NCI-H748 (cell line): ENCODE measurements around the gene NES.

Experiments
- DNase-seq: peaks from one replicate; lab custom pipeline; 2025; ENCODE audit not compliant: unreplicated experiment; lab: John Stamatoyannopoulos, UW

NES gene

DNA sequence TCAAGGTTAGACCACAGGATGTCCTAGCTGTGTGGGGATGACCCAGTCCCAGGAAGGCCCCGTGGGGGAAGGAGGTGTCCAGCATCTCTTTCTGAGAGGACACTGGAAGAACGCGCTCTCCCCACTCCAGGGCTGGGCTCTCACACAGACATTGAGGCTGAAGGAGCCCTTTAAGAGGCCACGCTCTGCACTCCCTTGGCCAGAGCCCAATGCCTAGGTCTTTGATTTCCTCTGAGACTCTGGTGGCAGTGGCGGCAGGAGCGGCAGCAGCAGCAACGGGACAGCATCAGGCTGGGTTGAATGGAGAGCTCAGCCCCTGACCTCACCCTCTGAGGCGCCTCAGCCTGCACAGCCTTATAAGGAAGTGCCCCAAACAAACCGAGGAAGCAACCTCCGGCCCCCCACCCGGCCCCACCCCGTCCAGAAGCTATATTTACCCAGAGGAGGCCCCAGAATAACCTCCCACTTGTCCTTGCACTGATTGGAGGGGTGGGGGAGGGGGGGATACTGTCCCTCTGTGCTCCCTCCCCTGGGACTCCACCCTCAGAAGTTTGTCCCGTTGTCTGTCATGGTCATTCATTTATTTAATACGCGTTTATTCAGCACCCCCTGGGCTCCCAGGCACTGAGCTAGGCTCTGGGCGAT, 12.3 kb downstream of the NES start:
- DNase-seq: no peak

DNA sequence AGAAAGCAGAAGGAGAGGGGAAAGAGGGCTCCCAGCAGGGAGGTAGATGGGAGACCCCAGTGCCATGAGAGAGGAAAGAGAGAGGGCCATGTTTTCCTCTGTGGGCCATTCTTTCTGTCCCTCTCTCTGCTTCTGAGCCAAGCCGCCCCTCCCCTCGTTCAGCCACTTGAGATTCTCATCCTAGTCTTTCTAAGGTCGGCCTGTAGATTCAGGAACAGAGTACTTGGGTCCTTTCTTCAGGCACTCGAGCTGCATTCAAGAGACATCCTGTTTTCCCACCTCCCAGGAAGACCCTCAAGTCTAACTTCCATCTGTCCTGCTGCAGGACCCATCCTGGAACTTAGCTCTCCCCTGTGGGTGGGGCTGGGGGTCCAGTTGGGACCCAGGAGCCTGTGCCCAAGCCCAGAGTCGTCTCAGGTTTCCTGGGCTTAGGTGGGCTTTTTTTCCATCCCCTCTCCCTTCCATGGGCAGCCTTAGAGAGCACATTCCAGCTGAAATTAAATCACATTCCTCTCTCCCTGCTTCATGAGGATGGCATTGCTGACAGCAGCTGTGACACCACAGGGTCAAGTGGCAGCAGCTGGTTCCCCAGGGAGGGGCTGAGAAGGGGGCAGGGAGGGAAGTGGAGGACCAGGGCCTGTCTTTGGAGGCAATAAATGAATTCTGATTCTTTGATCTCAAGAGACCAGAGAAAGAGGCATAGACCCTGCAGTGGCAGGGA, 13.0 kb downstream of the NES start:
- no peak for DNase-seq

DNA sequence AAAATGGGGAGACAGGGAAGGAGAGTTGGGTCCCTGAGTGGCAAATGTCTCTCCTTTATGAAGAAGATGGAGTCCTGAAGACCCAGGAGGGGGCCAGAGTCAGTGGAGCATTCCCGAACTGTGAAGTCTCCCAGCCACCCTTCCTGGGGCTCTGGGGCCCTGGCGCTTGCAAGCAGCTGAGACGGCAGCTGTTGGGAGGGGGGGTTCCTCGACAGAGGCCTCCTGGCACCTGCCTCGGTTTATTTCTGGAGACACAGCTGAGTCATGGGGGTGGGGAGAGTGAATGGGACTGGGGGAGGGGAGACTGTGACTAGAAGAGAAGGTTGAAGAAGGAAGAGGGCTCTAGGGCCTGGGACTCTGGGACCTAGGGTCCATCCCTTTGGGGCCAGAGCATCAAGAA, 14.0 kb downstream of the NES start:
- no peak for DNase-seq

DNA sequence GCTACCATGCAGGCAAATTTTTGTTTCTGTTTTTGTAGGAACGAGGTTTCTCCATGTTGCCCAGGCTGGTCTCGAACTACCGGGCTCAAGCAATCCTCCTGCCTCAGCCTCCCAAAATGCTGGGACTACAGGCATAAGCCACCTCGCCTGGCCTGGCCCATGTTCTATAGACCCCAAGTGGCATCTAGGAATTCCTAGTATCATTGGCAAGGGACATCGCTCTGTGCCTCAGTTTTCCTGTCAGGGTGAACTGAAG, 14.5 kb downstream of the NES start:
- no peak for DNase-seq

DNA sequence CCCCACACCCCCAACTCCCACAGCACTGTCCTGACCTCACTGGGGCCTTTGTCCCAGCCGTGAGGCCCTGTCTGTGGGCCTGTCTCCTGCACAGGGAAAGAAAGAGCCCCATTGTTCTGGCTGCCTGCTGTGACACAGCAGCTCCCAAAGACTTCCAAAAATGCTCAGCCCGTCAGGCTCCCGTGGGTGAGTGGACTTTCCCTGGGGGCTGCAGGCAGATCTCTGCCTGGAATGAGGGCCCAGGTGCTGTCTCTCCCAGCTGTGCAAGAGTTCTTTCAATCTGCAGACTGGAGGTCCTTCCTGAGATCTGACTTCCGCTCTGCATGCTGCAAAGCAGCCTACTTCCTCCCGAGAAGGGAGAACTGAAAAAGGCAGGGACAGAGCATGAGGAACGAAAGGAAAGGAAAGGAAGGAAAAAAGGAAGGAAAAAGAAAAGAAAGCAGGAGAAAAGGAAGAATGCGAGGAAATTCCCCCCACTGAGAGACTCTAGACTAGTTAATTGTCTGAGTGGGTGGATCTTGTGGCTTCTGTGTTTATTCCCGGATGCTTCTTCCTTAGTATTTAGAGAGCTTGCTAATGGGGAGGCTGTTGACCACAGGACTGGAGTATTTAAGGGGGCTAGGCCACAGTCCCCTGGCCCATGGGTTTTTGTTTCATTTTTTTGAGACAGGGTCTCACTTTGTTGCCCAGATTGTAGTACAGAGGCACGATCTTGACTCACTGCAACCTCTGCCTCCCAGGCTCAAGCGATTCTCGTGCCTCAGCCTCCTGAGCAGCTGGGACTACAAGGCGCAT, 15.0 kb downstream of the NES start:
- DNase-seq: no peak

GRCh38 chr1:156660752-156661112, 16.5 kb downstream of the NES start:
- DNase-seq: no peak

DNA sequence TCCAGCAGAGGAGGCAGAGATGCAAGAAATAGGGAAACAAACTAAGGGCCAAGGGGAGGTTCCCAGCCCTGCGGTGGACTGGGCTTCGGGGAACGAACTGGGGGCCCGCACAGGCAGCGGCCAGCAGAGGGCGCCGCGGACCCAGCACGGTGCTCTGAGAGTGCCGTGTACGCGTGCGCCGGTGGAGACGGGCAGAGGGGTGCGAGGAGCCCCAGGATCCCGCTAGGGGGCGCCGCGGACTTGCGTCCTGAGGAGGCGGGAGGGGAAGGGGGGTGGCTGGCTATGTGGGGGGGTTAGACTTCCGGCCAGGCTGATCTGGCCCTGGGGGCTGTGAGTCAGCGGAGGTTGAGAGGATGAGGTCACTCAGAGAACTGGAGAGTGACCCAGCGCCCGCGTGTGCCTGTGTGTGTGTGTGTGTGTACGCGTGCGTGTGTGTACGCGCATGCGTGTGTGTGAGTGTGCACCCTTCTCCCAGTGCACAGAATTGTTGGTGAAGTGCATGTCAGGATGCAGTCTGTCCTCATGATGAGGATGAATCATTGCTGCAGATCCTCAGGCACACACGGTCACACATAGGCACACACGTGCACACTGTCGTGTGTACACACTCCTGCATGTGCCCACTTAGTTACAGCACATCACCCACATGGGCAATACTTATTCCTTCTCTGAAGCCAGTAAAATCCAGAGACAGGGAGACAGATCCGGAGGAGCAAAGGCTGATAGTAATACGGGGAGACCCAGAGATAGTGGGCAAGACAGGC, 17.0 kb downstream of the NES start:
- DNase-seq: peak; percentile 92

DNA sequence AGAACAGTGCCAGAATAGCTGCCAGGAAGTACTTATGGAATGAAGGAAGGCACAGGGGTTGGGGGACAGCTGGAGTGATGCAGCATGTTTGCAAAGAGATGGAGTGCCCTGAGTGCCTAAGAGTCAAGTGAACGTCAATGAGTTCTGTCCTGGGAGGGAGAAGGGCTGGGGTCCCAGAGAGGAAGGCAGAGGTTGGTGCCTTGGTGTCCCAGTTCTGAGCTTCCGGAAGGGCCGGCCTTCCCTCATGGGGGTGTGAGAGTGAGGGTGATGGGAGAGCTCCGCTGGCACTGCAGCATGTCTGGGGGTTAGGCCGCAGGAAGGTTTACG, 17.6 kb downstream of the NES start:
- no peak for DNase-seq

- DNase-seq: no peak
Measured at GRCh38 chr1:156658945-156659574, 18.1 kb downstream of the NES start.

DNA sequence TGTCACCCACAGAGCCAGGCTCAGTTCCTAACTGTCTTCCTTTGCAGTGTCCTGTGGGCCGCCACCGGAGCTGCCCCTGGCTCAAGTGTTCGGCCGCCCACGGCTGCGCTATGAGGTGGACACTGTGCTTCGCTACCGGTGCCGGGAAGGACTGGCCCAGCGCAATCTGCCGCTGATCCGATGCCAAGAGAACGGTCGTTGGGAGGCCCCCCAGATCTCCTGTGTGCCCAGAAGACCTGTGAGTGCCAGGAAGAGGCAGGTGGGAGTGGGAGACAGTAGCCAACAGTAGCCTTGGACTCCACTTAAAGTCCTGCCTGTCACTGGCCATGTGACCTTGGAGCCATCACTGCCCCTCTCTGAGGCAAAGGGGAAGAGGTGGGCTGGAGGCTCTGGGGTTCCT, 18.7 kb downstream of the NES start:
- DNase-seq: no peak

DNA sequence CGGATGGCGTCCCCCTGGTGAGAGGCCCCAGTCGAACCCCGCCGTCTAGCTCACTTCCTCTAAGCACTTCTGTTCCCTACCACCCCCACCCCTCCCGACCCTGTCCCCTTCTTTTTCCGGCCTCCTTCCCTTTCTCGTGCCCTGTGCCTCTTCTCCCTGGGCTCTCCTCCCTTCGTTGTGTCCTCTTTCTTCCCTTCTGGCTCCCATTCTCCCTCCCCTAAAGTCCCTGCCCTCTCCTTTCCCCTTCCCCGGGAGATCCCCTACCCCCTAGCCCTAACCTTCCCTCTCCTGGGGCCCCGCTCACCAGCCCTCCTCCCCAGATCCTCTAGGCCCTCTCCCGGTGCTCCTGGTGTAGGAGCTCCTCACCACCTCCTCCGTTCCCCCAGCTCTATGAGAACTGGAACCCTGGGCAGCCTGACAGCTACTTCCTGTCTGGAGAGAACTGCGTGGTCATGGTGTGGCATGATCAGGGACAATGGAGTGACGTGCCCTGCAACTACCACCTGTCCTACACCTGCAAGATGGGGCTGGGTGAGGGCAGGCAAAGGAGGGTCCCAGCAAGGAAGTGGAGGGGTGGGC, 19.4 kb downstream of the NES start:
- DNase-seq: no peak

DNA sequence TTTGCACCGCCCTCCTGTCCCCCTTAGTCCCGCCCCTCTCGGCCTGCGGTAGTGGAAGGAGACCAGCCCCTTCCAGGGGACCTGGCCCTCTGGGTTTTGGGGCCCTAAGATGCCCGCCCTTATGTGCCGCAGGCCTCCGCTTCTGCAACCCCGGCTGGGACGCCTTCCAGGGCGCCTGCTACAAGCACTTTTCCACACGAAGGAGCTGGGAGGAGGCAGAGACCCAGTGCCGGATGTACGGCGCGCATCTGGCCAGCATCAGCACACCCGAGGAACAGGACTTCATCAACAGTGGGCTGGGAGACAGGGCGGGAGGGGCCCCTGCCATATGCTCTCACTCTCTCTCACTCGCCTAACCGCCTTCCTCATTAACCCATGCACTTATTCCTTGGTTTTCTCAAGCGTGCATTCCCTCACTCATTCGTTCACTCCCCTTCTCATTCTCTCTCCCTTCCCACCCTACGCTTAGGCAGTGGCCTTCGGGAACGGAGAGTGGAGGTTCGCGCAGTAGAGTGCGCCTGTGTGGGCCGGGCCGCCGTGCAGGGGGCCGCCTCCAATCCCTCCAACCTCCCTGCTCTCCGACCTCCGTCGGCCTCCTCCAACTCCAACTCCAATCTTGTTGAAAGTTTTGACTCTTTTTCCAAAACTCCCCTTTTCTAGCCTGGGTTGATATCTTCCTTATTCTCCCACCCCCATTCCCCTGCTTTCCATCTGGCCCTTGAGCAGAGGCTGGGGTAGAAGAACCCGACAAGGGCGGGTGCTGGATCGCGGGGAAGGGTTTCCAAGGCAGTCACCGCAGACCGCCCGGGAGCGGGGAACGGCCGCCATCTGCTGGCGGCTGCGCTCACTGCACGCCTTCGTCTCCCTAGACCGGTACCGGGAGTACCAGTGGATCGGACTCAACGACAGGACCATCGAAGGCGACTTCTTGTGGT, 20.1 kb downstream of the NES start:
- DNase-seq: peak; percentile 67

DNA sequence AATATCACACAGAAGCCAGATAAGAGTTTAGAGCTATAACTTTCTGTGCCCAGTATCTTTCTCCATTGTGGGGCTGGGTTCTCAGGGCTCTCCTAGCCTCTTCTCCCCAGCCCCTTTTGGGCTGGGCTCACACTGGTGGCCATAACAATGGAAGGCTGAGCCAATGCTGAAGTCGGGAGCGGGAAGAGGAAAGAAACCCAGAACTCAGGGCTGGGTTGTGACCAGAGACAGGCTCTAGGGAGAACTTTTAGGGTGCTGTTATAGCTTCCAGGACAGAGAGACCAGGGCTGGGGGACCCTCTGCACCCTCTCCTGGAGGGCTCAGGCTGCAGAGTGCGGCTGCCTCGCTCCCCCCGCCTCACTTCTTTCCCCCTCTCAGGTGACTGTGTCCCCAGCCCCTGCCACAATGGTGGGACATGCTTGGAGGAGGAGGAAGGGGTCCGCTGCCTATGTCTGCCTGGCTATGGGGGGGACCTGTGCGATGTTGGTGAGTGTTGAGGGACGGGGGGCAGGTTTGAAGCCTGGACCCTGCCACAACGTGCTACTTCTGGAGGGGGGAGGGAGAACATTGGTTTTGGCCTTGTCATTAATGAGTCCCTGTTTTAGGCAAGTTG, 21.2 kb downstream of the NES start:
- no peak for DNase-seq

- DNase-seq: no peak
Measured at GRCh38 chr1:156655151-156655903, 21.9 kb downstream of the NES start.

DNA sequence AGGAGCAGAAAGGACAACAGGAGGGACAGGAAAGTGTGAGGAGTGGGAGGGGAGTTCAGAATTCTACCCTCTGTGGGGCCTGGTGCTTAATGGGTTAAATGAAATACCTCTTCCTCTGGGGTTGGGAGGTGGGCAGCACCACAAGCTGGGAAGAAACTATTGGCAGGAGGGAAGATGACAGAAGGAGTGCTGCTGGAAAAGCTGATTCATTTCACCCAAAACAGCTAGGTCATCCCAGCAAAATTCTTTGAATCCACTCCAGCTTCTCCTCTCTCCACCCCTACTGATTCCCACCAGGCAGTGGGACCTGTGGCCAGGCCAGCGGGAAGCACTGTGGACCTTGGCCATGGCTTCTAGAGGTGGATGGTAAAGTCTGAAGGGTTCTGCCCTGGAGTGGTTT, 22.5 kb downstream of the NES start:
- no peak for DNase-seq

- DNase-seq: no peak
Measured at GRCh38 chr1:156652992-156653355, 24.2 kb downstream of the NES start.

DNA sequence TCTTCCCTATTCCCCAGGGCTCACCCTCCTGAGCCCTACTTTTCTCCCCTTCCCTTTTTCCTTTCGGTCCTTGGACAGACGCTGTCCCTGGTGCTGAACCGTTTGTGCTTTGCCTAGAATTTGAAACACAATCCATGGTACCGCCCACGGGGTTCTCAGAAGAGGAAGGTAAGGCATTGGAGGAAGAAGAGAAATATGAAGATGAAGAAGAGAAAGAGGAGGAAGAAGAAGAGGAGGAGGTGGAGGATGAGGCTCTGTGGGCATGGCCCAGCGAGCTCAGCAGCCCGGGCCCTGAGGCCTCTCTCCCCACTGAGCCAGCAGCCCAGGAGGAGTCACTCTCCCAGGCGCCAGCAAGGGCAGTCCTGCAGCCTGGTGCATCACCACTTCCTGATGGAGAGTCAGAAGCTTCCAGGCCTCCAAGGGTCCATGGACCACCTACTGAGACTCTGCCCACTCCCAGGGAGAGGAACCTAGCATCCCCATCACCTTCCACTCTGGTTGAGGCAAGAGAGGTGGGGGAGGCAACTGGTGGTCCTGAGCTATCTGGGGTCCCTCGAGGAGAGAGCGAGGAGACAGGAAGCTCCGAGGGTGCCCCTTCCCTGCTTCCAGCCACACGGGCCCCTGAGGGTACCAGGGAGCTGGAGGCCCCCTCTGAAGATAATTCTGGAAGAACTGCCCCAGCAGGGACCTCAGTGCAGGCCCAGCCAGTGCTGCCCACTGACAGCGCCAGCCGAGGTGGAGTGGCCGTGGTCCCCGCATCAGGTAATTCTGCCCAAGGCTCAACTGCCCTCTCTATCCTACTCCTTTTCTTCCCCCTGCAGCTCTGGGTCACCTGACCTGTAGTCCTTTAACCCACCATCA, 24.8 kb downstream of the NES start:
- no peak for DNase-seq

DNA sequence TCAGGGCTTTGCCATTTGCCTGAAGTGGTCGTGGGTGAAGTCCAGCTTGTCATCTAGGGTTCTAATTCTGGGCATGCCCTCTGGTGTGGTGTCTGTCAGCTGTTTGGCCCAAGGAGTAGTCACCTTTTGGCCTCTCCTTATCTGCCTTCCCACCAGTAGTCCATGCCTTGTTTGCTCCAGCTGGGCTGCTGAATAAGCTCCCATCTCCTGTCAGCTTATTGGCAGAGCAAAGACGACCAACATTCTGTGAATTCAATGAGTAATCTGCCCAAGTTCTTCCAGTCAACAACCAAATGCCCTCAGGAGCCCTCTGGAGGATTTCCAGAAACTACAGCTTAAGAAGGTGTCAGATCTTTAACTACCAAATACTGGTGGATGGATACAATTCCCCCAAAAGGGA, 28.3 kb downstream of the NES start:
- no peak for DNase-seq
